Liver (tissue), 2 donors: ENCODE data around the gene IL37.

ENCODE experiments used
- TF ChIP-seq, protein P1 (sequence below): fragments of 150-350 bp; IDR thresholded peaks from 2 replicates; pipeline ENCODE4 v1.5.1; 2017; ENCODE audit warnings: improper control_type of control experiment, low read depth, low read length; ENCODE audit not compliant: missing input control
- TF ChIP-seq, protein P2 (sequence below): IDR thresholded peaks from 2 replicates; pipeline ENCODE4 v1.6.1; 2016; ENCODE audit warnings: antibody characterized with exemption
- donor health status: healthy.

DNA sequence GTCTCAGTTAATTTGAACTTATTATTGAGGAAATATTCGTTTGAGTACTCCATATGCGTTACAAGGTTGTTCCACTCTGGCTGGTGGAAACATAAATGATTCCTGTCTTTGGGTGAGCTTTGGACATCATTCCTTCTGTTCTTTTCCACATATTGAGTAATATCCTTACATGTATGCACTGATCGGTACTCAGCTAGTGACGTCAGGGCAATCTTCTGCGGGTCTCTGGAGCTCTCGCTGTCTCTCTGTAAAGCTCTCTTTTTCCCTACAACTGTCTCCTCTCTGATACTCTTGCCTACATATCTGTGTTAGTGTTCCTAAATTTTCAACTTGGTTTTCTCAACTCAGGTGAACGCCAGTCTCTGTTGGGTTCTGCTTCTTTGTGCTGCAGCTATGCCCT, 43.4 kb downstream of the IL37 start:
- TF ChIP-seq, protein P1, sequence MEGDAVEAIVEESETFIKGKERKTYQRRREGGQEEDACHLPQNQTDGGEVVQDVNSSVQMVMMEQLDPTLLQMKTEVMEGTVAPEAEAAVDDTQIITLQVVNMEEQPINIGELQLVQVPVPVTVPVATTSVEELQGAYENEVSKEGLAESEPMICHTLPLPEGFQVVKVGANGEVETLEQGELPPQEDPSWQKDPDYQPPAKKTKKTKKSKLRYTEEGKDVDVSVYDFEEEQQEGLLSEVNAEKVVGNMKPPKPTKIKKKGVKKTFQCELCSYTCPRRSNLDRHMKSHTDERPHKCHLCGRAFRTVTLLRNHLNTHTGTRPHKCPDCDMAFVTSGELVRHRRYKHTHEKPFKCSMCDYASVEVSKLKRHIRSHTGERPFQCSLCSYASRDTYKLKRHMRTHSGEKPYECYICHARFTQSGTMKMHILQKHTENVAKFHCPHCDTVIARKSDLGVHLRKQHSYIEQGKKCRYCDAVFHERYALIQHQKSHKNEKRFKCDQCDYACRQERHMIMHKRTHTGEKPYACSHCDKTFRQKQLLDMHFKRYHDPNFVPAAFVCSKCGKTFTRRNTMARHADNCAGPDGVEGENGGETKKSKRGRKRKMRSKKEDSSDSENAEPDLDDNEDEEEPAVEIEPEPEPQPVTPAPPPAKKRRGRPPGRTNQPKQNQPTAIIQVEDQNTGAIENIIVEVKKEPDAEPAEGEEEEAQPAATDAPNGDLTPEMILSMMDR = no peak
- TF ChIP-seq, protein P2, sequence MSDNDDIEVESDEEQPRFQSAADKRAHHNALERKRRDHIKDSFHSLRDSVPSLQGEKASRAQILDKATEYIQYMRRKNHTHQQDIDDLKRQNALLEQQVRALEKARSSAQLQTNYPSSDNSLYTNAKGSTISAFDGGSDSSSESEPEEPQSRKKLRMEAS = no peak
